WTC11 (cell line): ENCODE measurements around the gene ABCB6.

ENCODE experiments used
- ARID4B ChIP-seq: sonication (generic); formaldehyde crosslinking; IDR thresholded peaks from 2 replicates; pipeline ENCODE4 v1.8.0; 2023; ENCODE audit warnings: missing genetic modification reagents, mild to moderate bottlenecking, borderline replicate concordance
- ATF2 ChIP-seq: sonication (generic); formaldehyde crosslinking; IDR thresholded peaks from 2 replicates; pipeline ENCODE4 v1.8.1; 2022; ENCODE audit warnings: low read depth, missing genetic modification reagents, borderline replicate concordance
- CREB1 ChIP-seq: sonication (generic); formaldehyde crosslinking; IDR thresholded peaks from 2 replicates; pipeline ENCODE4 v1.8.0; 2023; ENCODE audit warnings: mild to moderate bottlenecking, missing genetic modification reagents
- IRF1 ChIP-seq: sonication (generic); formaldehyde crosslinking; IDR thresholded peaks from 2 replicates; pipeline ENCODE4 v1.8.0; 2023; ENCODE audit warnings: missing genetic modification reagents
- MAX ChIP-seq: sonication (generic); formaldehyde crosslinking; IDR thresholded peaks from 2 replicates; pipeline ENCODE4 v1.8.0; 2022; ENCODE audit warnings: mild to moderate bottlenecking, missing genetic modification reagents
- NFYB ChIP-seq: sonication (generic); formaldehyde crosslinking; conservative IDR thresholded peaks from 2 replicates; pipeline ENCODE4 v1.8.0; 2022; ENCODE audit warnings: low read depth, missing genetic modification reagents
- PRDM15 ChIP-seq: sonication (generic); formaldehyde crosslinking; IDR thresholded peaks from 2 replicates; pipeline ENCODE4 v1.8.0; 2022; ENCODE audit warnings: missing genetic modification reagents
- ZBTB21 ChIP-seq: sonication (generic); formaldehyde crosslinking; IDR thresholded peaks from 2 replicates; pipeline ENCODE4 v1.8.1; 2023; ENCODE audit warnings: mild to moderate bottlenecking, missing genetic modification reagents, borderline replicate concordance
- TF ChIP-seq, protein P1 (sequence below): fragments of 250-450 bp; sonication (Bioruptor Pico); IDR thresholded peaks from 2 replicates; pipeline ENCODE4 v1.9.0; 2021; ENCODE audit warnings: mild to moderate bottlenecking, borderline replicate concordance
- TF ChIP-seq, protein P2 (sequence below): sonication (generic); formaldehyde crosslinking; IDR thresholded peaks from 2 replicates; pipeline ENCODE4 v1.8.0; 2023; ENCODE audit warnings: mild to moderate bottlenecking, missing genetic modification reagents
- TF ChIP-seq, protein P3 (sequence below): fragments of 200-600 bp; IDR thresholded peaks from 2 replicates; pipeline ENCODE4 v1.8.0; 2022; ENCODE audit warnings: antibody characterized with exemption
- TF ChIP-seq, protein P4 (sequence below): sonication (generic); formaldehyde crosslinking; IDR thresholded peaks from 2 replicates; pipeline ENCODE4 v1.8.1; 2023; ENCODE audit warnings: mild to moderate bottlenecking, missing genetic modification reagents

- TF ChIP-seq NFYB (CRISPR knock-in tag) (no peak), IRF1 (CRISPR knock-in tag) (no peak), ZBTB21 (CRISPR knock-in tag) (no peak), ATF2 (CRISPR knock-in tag) (no peak), MAX (CRISPR knock-in tag) (no peak), ARID4B (CRISPR knock-in tag) (no peak), CREB1 (CRISPR knock-in tag) (no peak), PRDM15 (no peak)
- TF ChIP-seq, protein P1, sequence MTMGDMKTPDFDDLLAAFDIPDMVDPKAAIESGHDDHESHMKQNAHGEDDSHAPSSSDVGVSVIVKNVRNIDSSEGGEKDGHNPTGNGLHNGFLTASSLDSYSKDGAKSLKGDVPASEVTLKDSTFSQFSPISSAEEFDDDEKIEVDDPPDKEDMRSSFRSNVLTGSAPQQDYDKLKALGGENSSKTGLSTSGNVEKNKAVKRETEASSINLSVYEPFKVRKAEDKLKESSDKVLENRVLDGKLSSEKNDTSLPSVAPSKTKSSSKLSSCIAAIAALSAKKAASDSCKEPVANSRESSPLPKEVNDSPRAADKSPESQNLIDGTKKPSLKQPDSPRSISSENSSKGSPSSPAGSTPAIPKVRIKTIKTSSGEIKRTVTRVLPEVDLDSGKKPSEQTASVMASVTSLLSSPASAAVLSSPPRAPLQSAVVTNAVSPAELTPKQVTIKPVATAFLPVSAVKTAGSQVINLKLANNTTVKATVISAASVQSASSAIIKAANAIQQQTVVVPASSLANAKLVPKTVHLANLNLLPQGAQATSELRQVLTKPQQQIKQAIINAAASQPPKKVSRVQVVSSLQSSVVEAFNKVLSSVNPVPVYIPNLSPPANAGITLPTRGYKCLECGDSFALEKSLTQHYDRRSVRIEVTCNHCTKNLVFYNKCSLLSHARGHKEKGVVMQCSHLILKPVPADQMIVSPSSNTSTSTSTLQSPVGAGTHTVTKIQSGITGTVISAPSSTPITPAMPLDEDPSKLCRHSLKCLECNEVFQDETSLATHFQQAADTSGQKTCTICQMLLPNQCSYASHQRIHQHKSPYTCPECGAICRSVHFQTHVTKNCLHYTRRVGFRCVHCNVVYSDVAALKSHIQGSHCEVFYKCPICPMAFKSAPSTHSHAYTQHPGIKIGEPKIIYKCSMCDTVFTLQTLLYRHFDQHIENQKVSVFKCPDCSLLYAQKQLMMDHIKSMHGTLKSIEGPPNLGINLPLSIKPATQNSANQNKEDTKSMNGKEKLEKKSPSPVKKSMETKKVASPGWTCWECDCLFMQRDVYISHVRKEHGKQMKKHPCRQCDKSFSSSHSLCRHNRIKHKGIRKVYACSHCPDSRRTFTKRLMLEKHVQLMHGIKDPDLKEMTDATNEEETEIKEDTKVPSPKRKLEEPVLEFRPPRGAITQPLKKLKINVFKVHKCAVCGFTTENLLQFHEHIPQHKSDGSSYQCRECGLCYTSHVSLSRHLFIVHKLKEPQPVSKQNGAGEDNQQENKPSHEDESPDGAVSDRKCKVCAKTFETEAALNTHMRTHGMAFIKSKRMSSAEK (CRISPR knock-in tag): no peak
- TF ChIP-seq, protein P2, sequence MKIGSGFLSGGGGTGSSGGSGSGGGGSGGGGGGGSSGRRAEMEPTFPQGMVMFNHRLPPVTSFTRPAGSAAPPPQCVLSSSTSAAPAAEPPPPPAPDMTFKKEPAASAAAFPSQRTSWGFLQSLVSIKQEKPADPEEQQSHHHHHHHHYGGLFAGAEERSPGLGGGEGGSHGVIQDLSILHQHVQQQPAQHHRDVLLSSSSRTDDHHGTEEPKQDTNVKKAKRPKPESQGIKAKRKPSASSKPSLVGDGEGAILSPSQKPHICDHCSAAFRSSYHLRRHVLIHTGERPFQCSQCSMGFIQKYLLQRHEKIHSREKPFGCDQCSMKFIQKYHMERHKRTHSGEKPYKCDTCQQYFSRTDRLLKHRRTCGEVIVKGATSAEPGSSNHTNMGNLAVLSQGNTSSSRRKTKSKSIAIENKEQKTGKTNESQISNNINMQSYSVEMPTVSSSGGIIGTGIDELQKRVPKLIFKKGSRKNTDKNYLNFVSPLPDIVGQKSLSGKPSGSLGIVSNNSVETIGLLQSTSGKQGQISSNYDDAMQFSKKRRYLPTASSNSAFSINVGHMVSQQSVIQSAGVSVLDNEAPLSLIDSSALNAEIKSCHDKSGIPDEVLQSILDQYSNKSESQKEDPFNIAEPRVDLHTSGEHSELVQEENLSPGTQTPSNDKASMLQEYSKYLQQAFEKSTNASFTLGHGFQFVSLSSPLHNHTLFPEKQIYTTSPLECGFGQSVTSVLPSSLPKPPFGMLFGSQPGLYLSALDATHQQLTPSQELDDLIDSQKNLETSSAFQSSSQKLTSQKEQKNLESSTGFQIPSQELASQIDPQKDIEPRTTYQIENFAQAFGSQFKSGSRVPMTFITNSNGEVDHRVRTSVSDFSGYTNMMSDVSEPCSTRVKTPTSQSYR (CRISPR knock-in tag): no peak
- TF ChIP-seq, protein P3, sequence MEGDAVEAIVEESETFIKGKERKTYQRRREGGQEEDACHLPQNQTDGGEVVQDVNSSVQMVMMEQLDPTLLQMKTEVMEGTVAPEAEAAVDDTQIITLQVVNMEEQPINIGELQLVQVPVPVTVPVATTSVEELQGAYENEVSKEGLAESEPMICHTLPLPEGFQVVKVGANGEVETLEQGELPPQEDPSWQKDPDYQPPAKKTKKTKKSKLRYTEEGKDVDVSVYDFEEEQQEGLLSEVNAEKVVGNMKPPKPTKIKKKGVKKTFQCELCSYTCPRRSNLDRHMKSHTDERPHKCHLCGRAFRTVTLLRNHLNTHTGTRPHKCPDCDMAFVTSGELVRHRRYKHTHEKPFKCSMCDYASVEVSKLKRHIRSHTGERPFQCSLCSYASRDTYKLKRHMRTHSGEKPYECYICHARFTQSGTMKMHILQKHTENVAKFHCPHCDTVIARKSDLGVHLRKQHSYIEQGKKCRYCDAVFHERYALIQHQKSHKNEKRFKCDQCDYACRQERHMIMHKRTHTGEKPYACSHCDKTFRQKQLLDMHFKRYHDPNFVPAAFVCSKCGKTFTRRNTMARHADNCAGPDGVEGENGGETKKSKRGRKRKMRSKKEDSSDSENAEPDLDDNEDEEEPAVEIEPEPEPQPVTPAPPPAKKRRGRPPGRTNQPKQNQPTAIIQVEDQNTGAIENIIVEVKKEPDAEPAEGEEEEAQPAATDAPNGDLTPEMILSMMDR: no peak
- TF ChIP-seq, protein P4, sequence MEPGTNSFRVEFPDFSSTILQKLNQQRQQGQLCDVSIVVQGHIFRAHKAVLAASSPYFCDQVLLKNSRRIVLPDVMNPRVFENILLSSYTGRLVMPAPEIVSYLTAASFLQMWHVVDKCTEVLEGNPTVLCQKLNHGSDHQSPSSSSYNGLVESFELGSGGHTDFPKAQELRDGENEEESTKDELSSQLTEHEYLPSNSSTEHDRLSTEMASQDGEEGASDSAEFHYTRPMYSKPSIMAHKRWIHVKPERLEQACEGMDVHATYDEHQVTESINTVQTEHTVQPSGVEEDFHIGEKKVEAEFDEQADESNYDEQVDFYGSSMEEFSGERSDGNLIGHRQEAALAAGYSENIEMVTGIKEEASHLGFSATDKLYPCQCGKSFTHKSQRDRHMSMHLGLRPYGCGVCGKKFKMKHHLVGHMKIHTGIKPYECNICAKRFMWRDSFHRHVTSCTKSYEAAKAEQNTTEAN (CRISPR knock-in tag): no peak
These were observed 38.9 kb downstream of the ABCB6 start for GRCh38 chr2:219179601-219180465.
